KMS-11 (cell line): ENCODE results near the gene PCSK7.

ENCODE experiments used
- H2AFZ ChIP-seq: fragments of 200-600 bp; sonication (generic); 2 replicates; pipeline ENCODE4 v1.6.1; 2016; ENCODE audit warnings: antibody characterized with exemption, mixed run types, low read depth
- H3K27ac ChIP-seq: fragments of 200-600 bp; sonication (generic); 2 replicates; pipeline ENCODE4 v1.6.1; 2016; ENCODE audit warnings: mild to moderate bottlenecking, mixed run types
- H3K27me3 ChIP-seq: fragments of 200-600 bp; sonication (generic); 2 replicates; pipeline ENCODE4 v1.6.1; 2017; ENCODE audit warnings: mild to moderate bottlenecking, low read depth, mixed run types, moderate library complexity; ENCODE audit not compliant: insufficient read depth
- H3K36me3 ChIP-seq: fragments of 200-600 bp; sonication (generic); 2 replicates; pipeline ENCODE4 v1.6.1; 2017; ENCODE audit warnings: mild to moderate bottlenecking, mixed run types; ENCODE audit not compliant: insufficient read depth
- H3K4me1 ChIP-seq: fragments of 200-600 bp; sonication (generic); 2 replicates; pipeline ENCODE4 v1.6.1; 2016; ENCODE audit warnings: mild to moderate bottlenecking, low read depth, mixed run types; ENCODE audit not compliant: poor library complexity, severe bottlenecking
- H3K4me2 ChIP-seq: fragments of 200-600 bp; sonication (generic); 2 replicates; pipeline ENCODE4 v1.7.0; 2016; ENCODE audit warnings: mild to moderate bottlenecking, mixed run types
- H3K4me3 ChIP-seq: fragments of 200-600 bp; sonication (generic); IDR thresholded peaks from 2 replicates; pipeline ENCODE4 v1.6.1; 2017; ENCODE audit warnings: low read depth, low read length, mixed read lengths; ENCODE audit not compliant: insufficient read depth
- H3K79me2 ChIP-seq: fragments of 200-600 bp; sonication (generic); 2 replicates; pipeline ENCODE4 v1.6.1; 2016; ENCODE audit warnings: low read depth, mixed run types; ENCODE audit not compliant: insufficient read depth
- H3K9ac ChIP-seq: fragments of 200-600 bp; sonication (generic); 2 replicates; pipeline ENCODE4 v1.6.1; 2016; ENCODE audit warnings: mild to moderate bottlenecking, mixed run types
- H4K20me1 ChIP-seq: fragments of 200-600 bp; sonication (generic); 2 replicates; pipeline ENCODE4 v1.6.1; 2016; ENCODE audit warnings: mild to moderate bottlenecking, mixed run types; ENCODE audit not compliant: insufficient read depth
- TF ChIP-seq, protein P1 (sequence below): fragments of 200-600 bp; sonication (generic); conservative IDR thresholded peaks from 2 replicates; pipeline ENCODE4 v1.6.1; 2017; ENCODE audit warnings: low read depth, mild to moderate bottlenecking, antibody characterized with exemption, low read length, moderate library complexity, mixed read lengths

The PCSK7 gene

DNA sequence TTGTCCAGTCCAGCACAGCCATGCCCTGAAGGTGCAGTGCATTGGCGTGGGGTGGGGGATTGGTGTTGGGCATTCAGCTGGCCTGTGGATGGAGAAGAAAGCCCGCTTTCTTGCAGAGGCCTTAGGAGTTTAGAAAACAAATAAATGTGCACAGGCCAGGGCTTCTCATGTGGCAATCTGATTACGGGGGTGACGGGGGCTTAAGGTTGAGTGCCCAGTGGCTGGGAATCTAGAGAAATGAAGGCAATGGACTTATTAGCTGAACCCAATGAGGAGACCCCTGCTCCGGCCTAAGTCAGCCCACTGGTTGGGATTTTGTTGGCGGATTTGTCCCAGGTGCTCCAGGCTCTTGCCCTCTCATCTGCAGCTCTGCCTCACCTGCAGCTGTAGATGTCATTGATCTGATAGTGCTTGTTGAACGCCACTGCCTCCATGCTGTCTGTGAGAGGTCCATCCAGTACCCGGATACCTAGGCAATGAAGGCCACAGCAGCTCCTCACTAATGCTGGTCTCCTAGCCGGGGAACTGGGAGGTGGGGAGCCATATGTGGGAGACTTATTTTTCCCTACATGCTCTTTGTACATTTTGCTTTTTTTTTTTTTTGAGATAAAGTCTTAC, 6.2 kb downstream of the PCSK7 start:
- H3K4me1 ChIP-seq = peaks cover 8% of the 10 kb centered on the region
- H3K4me2 ChIP-seq = no peak overlapping the region
- no peaks in the 10 kb centered on the region for H4K20me1 ChIP-seq
- no peak overlapping the region for H3K9ac ChIP-seq
- H3K27me3 ChIP-seq = no peaks in the 10 kb centered on the region
- H3K4me3 ChIP-seq = no peak overlapping the region
- H3K36me3 ChIP-seq = no peaks in the 10 kb centered on the region
- TF ChIP-seq, protein P1, sequence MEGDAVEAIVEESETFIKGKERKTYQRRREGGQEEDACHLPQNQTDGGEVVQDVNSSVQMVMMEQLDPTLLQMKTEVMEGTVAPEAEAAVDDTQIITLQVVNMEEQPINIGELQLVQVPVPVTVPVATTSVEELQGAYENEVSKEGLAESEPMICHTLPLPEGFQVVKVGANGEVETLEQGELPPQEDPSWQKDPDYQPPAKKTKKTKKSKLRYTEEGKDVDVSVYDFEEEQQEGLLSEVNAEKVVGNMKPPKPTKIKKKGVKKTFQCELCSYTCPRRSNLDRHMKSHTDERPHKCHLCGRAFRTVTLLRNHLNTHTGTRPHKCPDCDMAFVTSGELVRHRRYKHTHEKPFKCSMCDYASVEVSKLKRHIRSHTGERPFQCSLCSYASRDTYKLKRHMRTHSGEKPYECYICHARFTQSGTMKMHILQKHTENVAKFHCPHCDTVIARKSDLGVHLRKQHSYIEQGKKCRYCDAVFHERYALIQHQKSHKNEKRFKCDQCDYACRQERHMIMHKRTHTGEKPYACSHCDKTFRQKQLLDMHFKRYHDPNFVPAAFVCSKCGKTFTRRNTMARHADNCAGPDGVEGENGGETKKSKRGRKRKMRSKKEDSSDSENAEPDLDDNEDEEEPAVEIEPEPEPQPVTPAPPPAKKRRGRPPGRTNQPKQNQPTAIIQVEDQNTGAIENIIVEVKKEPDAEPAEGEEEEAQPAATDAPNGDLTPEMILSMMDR = no peak
- H2AFZ ChIP-seq = no peak overlapping the region
- H3K27ac ChIP-seq = no peak overlapping the region
- no peaks in the 10 kb centered on the region for H3K79me2 ChIP-seq

DNA sequence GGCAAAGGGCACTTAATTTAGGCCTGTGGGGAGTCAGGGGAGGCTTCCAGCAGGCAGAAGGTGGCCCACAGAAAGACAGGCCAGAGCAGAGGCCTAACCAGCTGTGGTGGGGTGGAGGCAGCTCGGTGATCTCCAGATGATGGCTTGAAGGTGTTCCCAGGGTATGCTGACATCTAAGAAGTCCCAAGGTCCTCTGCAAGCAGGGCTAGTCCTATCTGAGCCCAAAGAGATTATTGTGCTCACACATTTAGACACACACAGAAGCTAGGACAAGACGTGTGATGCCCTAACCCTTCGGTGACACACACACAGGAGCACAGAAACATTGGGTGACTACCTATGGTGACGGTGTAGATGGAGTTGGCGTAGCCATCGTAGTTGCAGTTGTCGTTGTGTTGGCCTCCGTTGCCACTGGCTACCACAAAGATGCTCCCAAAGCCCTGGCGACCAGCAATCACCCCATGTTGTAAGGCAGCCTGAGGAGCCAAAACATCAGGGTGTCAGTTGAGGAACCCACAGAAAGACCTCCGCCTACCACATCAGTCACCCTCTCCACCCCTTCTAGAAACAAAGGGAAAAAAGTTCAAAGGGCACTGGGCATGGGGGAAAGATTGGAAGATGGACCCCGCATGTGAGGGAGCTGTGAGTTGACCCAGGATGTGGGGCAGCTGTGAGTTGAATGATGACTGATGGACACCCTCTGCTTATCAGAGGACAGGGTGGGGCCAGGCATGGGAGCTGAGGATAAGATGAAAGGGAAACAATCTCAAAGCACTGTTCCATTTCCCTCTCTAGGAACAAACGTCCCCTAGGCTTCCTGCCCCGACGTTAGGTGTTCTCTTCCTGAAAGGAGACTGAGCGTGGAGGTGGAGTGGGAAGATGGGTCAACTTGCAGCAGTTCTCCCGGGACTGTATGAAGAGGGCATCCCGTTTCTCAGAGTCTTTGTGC, 7.9 kb downstream of the PCSK7 start:
- Histone ChIP-seq H4K20me1 (no peaks in the 10 kb centered on the region), H3K4me3 (no peak overlapping the region), H3K9ac (no peak overlapping the region), H3K27me3 (no peaks in the 10 kb centered on the region), H3K4me1 (no peaks in the 10 kb centered on the region), H3K79me2 (no peaks in the 10 kb centered on the region), H3K36me3 (no peaks in the 10 kb centered on the region), H3K4me2 (no peak overlapping the region), H2AFZ (no peak overlapping the region), H3K27ac (no peak overlapping the region)
- TF ChIP-seq, protein P1 = no peak

DNA sequence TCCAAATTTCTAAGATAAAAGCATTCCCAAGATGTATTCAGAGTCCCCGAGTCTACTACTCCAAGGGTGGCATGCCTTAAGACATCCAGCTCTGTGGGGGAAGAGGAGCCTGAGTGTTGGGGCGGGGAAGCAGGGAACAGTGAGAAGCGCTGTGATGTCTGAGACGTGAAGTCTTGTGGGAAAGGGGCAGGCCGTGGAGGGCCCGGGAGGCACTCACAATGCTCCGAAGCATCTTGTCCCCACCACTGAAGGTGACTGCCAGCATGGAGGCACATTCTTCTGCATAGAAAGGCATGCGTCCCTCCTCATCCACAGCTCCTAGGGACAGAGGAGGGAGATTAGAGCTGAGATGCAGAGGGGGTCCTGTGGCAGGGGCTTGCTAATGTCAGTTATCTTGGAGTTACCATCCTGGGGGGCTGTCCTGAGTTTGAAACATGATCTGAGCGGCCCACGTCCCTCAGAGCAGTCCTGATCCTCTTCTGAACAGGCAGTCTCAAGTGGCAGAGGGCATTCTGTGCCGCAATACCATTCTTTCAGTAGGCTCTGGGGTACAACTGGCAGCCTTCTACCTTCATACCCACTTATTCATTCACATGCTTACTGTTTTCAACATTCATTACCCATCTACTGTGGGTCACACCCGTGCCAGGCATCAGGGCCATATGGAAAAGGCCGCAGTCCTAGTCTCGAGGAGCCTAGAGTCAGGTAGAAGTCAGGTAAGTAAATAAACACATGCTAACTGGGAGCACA, 8.7 kb downstream of the PCSK7 start:
- Histone ChIP-seq H3K27ac (no peak overlapping the region), H2AFZ (no peak overlapping the region), H3K4me2 (no peak overlapping the region), H3K9ac (no peak overlapping the region), H3K4me3 (no peak overlapping the region), H3K36me3 (no peaks in the 10 kb centered on the region), H4K20me1 (no peaks in the 10 kb centered on the region), H3K27me3 (no peaks in the 10 kb centered on the region), H3K79me2 (no peaks in the 10 kb centered on the region), H3K4me1 (no peaks in the 10 kb centered on the region)
- TF ChIP-seq, protein P1 = no peak

DNA sequence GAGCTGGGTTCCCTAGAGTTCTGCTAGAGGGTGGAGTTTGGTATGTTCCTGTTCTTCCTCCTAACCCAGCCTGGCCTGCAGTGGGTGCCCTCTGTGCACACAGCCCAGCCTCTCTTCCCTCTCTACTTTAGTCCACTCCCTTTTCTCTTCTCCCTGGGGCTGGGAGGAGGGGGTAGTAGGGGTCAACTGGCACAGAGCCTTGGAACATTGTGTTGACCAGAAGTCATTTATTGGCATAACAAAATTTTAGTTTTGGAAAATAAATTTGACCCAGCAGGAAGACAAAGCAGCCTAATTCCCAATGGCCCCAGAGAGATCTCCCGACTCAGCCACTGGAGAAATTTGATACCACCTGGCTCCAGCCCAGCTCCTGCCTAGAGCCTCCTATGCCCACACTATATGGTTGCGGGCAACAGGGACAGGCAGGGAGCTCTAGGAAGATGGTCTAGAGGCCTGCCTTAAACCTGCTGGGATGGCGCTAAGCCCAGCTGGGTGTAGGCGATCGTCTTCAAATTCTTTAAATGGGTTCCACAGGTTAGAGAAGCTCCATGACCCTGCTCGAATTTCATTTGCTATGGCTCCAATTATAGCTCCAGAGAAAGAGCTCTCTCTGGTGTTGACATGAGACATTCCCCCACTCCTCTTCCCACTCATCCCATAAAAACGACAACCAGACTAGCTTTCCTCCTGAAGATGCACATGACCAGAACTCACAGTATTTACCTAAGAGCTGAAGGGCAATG, 9.9 kb downstream of the PCSK7 start:
- Histone ChIP-seq H2AFZ (no peak overlapping the region), H3K27me3 (no peaks in the 10 kb centered on the region), H3K36me3 (no peaks in the 10 kb centered on the region), H3K4me2 (no peak overlapping the region), H3K9ac (no peak overlapping the region), H3K79me2 (no peaks in the 10 kb centered on the region), H4K20me1 (no peaks in the 10 kb centered on the region), H3K4me1 (no peaks in the 10 kb centered on the region), H3K27ac (no peak overlapping the region), H3K4me3 (no peak overlapping the region)
- TF ChIP-seq, protein P1 = no peak
